GM21529 (cell line): ENCODE data around the gene CDH7.

Source experiments
- ATAC-seq: cut with Tn5 transposase; IDR thresholded peaks from one replicate; pipeline ENCODE4 v1.9.1; 2021; ENCODE audit not compliant: unreplicated experiment

Gene CDH7

DNA sequence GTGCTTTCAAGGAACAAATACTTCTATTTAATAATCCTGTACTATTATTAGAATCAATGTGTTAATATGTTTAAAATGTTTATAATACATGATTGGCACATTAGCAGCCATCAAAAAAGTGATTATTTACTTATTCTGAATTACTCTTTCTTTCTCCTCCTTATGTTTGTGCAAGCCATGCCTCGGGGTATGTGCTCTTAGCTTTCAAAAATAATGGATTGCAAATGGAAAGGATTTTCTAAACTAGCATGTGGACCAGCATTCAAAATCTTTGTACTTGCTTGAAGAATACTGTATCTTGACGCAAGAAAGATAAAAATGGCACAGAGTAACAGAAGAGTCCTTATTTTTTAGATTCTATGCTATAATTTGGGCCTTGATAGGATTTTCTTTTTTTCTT is 156.5 kb downstream of the CDH7 start:
- ATAC-seq, result no peak

DNA sequence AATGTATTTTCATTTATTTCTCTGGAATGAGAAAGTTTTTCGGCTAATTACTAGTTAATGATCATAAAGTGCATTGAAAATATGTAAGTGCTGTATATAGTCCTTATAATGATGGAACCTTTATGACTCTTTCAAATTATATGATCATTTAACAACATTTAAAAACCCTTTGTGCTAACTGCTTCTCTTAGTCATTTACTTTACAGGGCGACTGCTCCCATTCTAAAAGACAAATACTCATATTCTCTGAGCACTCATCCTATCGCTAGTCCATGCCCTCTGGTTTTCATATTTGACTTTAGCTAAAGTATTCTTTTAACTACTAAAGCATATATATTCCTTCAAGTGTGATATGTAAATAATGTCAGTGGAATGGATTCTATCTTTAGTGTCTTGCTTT is 168.2 kb downstream of the CDH7 start:
- no peak for ATAC-seq

DNA sequence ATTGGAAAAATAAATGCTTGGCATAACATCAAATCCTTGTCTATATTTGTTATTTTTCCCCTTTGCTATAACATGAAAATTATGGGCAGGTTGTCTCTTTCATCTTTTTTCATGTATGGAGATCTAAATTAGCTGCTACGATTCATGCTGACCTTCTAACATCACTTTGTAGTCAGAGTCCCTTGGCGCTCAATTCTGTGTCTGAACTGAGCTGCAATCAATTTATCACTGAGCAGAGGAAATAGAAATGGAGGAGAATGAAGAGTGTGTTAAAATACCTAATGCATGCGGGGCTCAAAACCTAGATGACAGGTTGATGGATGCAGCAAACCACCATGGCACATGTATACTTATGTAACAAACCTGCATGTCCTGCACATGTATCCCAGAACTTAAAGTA is 168.9 kb downstream of the CDH7 start:
- ATAC-seq, result no peak

DNA sequence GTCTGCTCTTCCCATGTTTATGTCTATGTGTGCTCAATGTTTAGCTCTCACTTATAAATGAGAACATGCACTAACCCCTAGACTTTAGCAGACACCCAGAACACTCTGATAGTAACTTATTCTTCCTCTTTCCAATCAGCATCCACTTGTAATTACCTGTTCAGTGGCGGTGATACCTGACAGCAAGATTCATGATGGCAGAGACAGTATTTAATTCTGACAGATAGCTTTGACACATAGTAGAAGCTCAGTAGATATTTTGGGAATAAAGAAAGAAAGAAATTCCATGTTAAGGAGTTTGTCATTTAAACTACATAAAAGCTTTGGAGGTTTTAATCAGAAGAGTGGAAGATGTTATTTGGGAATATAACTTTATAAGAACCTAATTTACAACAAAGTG is 171.3 kb downstream of the CDH7 start:
- no peak for ATAC-seq

DNA sequence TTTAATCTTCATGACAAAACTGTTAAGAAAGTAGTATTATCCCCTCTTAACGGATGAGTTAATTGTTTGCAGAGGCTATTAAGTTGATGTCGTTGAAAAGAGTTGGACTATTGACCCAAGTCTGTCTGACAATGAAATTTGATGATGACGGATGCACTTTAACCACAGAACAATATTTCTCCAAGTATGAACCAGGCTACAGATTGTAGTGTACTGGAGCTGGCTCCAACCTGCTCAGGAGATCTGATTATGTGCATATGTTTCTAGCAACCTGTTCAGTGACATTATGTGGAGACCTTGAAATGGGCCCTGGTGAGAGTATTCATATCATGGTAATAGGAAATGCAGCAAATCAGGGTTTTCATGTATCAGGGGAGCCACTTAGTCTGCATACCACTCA is 174.1 kb downstream of the CDH7 start:
- no peak for ATAC-seq

DNA sequence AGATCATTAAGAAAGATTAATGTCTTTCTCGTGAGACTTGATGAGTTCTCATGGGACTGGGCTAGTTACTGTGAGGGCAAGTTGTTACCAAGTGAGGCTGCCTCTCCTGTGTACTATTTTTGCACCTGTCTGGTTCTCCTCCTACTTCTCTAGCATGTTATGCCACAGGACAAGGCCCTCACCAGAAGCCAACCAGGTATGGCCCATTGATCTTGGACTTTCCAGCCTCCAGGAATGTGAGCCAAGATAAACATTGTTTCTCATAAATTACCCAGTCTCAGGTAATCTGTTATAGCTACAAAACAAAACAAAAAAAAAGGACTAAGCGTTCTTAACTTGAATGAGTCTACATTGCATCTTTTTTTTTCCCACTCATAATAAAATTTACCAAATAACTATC is 184.1 kb downstream of the CDH7 start:
- ATAC-seq, result no peak

DNA sequence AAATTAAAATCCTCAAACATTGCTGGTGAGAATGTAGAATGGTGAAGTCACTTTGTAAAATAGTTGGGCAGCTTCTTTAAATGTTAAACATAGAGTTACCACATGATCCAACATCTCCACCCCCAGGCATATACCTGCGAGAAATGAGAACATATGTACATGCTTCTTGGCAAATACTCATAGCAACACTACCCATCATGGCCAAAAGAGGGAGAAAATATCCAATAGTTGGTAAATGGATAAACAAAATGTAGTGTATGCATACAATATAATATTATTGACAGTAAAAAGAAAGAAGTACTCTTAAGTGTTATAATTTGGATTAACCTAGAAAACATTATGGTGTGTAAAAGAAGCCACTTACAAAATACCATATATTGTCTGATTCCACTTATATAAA is 185.9 kb downstream of the CDH7 start:
- no peak for ATAC-seq

DNA sequence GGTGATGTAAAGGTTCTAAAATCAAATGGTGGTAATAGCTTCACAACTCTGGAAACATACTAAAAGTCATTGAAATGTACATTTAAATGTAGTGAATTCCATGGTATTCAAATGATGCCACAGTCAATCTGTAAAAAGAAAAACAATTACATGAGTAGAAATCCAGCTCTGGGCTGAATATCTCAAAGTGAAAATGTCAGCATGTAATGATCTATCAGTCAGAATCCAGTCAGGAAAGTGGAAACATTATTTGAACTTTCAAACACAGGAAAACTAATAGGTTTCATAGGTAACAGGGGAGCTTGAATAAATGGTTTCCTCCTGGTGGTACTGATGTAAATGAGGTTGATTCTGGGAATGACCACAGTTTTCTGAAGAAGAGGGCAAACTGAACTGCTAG is 186.4 kb downstream of the CDH7 start:
- no peak for ATAC-seq

DNA sequence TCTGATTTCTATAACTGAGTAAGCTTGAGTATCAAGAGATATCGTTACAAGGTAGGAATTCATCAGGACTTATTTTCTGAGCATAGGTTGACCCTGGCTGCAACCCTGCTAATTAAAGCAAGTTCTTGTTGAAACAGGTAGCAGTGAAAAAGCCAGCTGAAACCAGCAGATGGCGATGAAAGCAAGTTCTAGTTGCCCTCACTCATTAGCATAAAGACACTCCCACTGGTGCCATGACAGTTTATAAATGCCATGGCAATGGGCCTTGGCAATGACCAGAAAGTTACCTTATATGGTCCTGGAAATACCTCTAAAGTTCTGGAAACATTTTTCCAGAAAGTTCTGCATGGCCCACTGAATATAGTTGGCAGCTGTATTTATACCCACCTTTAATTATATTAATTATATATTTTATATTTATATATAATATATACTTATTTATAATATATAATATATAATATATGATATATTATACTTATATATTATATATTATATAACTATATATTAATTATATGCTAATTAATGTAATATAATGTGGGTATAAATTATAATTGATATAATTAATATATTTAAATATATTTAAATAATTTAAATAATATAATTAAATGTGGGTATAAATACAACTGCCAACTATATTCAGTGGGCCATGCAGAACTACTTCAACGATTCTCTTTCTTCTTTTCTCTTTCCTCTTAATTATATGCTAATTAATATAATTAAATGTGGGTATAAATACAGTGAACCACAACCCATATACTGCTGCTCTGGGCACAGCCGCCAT is 188.0 kb downstream of the CDH7 start:
- ATAC-seq, result no peak
